NCI-H82 treated with DMSO at 0.1 percent for 48 hours (cell line): Measurements from ENCODE around the gene MICAL3.

Experiments
- DNase-seq: peaks from one replicate; lab custom pipeline; 2025; ENCODE audit not compliant: unreplicated experiment; lab: John Stamatoyannopoulos, UW

The MICAL3 gene

DNA sequence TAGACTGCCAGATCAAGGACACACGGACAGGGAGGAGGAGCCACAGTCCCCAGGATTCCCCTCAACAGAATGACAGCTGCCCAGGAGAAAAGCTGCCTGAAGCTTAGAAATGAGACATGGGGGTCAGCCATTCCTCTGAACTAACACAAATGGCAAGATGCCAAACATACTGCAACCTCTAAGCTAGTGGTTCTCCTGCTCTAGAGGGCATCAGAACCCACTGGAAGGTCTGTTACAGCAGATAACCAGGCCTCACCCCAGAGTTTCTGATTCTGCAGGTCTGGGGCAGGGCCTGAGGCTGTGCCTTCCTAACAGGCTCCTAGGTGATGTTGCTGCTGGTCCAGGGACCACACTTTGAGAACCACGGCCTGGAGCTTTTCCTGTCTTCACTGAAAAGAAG is 221.5 kb downstream of the MICAL3 start:
- no peak for DNase-seq

DNA sequence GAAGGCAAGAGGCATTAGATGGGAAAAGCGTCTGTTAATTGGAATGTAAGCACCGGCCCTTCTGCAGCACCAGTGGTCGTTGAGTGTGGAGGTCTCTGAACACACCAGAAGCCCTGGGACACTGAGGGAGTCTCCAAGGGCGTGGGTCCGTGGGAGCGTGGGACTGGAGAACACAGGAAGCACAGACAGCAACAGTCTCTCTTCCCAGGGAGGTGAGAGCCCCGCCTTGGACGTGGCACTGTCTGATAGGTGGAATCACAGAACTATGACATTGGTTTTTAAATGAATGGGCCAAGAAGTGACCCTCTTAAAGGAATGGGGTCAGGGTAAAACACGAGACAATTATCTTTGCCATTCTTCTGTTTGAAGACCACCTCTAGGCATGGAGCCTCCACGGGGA is 221.9 kb downstream of the MICAL3 start:
- no peak for DNase-seq

DNA sequence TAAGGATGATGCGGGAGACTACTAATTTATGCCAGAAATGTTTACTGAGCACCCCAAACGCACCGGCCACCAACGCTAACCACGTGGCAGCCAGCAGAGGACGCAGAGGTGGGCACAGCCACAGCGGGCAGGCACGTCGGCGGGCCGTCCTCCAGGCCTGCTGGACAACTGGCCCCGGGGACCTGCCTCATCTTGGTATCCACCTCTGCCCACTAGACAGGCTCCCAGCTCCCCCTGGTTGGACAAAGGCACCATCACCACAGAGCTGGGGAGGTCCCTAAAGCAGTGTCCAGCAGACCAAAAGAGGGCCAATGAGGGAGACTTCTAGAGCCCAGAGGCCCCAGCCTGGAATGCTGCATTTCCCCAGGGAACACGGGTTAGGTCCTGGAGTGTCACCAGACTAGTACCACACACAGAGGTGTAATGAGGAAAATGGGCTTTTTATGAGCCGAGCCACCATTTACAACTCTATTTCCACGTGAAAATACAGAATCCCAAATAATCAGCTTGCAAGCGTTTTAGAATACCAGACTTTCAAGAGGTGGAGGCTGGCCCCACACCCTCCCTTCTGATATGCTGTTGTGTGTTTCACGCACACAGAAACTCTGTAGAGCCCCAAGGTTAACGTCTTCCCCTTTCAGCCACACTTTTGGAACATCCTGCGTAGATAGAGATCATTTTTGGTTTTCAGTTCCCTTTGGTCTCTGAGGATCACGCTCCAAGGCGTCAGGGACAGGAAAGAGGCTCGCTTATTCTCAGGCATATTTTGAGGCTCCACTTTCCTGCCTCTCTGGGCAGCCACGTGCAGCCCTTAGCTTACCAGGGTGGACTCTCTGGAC is 226.4 kb downstream of the MICAL3 start:
- no peak for DNase-seq

DNA sequence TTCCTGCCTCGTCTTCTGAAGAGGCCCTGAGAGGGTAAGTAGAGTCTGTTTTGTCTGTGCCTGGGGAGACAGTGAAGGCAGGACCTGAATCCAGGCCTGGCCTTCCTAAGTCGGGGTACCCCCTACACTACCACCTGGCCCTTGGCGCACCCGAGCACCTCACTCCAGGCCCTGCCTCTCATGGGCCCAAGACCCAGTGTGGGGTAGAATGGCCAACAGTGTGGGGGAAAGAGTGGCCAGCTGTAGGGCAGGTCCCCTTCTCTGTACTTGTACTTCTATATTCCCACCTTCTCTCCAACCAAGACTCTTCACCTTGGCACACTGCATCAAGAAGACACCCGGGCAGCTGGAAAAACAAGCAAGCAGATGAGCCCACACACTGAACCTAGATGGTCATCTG is 227.7 kb downstream of the MICAL3 start:
- no peak for DNase-seq

DNA sequence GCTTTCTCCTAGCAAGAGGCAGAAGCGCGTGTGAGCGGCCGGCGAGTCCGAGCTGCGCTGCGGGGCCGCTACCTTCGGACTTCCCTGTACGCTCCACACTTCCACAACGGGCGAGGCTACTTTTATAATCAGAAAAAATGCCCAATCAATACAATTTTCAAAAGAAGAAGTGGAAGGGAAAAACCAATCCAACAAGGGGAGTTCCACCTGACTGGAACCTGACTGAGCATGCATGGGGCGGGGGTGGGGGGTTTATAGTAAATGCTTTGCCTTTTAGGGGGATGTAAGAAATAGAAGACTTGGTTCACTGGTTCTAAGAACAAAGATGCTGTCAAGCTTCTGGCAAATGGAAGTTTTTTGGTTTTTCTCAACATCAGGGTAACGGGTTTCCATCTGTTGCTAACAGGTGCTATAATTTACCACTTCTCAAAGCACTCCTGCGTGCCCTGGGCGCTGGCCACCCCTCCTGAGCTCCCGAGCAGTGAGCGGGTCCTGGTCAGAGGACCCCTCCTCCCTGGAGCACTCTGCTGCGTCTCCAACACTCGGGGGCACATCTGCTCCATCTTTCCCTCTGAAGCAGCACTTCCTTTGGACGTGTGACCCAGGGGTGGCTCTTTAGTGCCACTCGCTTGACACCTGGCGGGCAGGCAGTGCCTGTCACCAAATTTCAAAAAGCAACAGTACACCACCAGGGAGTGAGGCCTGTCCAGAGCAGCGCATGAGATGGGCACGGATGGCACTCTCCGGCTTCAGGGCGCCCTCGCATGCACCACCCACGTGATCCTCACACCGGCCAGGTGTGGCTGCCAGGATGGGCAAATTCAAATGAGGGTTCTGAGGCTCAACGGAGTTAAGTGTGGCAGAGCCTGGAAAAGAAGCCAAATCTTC is 228.5 kb downstream of the MICAL3 start:
- no peak for DNase-seq

DNA sequence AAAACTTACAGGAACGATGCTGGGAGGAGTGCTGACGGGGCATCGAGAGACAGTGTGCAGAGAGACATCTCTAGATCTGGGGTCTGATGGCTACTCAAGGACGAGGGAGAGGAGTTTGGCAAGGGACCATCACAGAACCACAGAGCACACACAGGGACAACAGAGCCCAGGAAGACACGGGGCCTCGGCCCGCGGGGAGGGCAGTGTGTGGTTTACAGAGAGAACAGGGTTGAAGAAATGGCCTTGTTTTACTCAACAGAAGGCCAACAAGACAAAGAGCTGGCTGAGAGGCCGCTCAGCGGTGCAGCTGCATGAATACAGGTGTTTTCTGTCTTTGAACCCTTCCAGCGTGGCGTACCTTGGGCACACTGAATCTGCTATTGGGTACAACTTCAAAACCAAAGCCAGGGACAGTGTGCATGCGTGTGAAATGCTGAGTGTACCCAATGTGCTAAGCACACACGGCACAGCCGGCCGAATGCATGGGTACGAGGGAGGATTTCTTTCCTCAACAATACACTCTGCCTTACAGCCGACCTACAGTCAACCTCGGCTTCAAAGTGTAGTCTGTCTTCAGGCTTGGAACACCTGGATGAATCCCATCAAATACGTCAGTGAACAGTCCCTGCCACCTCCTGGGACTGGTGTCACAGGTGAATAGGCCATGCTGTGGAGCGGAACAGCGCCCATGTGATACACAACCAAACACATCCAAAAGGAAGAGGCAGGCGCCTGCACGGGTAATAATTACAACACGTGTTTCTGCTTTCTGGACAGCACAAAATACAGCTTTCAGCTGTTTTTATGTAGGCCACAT is 229.4 kb downstream of the MICAL3 start:
- no peak for DNase-seq

DNA sequence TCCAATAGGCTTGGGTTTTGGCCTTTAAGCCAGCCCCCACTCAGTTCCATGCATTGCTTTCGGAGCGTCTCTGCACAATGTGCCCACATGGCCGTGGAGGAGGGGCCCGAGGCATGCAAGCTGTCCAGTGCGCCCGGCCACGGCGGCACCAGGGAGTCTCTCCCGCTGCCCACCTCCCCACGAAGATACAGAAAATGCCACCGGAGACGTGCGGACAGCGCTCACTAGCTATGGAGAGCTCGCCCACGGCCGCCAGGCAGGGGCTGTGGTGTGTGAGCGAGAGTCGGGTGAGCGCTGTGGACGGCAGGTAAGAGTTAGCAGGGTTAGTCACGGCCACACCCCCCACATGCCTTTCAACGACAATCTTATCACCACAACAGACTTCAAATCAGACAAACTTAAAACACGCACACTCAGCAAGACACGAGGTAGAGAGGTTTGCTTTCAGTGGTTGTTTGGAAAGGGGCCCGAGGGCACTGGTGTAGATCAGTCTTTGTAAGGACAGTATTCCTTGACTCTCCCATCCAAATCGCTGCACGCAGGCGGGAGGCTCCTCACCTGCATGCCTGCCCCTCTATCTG is 231.4 kb downstream of the MICAL3 start:
- no peak for DNase-seq

DNA sequence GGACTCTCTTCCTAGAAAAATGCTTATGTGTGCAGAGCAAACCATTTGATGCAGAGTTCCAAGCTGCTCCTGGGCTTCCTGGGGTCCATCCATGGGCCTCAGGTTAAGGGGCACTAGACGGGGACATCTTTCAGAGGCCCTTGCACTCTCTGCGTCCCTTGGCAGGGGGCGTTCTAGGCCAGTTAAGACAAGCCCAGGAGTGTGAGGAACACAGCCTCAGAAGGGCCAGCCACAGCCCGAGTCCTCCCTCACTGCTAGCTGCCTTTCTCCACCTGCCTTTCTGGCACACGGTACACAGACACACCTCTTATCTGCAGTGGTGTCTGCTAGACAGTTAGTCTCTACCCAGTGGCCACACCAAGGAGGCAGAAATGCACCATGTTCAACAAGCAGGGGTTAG is 232.1 kb downstream of the MICAL3 start:
- DNase-seq: no peak

DNA sequence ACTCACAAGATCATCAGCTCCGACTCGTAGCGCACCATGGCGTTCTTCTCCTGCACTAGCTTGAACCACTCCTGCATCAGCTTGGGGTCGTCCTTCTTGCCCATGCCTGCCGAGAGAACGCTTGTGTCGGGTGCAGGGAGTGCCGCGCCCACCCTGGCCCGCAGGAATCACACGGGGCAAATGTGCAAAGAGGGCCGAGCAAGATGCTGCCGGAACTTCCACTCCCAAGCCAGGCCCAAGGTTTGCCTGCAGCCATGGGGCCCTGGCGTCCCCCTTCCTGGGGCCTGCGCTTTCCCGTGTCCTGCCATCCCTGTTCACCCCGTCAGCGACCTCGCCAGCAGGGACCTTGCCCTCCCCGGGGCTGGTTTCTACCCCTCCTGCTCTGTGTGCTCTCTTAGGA is 233.2 kb downstream of the MICAL3 start:
- no peak for DNase-seq

DNA sequence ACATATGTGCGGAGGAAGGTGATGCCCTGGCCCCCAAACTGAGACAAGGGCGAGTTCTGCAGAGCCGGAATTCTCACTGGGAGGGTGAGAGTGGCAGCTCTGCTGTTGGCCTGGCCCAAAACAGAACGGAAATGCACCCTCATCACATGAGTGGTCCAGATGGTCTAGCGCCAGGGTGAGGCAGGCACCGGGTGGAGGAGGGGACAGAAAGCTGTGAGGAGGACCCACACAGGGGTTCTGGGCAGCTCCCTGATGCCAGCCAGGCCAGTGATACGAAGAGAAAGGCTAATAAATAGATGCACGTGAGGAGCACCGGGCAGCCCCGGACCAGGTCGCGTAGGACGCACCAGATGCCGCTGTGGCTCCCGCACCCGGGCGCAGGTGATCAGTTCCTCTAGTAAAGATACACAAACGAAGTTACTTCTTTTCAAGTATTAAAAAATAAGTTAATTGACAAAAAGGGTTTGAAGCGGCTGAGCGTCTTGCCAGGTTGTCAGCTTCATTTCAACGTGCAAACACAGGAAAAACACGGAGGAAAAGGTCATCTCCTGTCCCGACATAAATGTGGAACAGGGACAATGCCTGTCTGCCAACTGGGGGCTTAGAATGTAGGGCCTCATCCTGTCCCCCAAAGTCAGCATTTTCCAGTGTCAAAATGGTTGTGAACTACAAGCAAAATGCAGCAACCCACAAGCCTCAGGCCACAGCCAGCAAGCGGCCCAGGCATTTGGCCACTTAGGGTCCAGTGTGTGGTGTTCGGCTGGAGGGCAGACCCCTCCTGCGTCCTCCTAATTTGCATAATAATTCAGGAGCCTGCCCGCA is 234.8 kb downstream of the MICAL3 start:
- DNase-seq: no peak

DNA sequence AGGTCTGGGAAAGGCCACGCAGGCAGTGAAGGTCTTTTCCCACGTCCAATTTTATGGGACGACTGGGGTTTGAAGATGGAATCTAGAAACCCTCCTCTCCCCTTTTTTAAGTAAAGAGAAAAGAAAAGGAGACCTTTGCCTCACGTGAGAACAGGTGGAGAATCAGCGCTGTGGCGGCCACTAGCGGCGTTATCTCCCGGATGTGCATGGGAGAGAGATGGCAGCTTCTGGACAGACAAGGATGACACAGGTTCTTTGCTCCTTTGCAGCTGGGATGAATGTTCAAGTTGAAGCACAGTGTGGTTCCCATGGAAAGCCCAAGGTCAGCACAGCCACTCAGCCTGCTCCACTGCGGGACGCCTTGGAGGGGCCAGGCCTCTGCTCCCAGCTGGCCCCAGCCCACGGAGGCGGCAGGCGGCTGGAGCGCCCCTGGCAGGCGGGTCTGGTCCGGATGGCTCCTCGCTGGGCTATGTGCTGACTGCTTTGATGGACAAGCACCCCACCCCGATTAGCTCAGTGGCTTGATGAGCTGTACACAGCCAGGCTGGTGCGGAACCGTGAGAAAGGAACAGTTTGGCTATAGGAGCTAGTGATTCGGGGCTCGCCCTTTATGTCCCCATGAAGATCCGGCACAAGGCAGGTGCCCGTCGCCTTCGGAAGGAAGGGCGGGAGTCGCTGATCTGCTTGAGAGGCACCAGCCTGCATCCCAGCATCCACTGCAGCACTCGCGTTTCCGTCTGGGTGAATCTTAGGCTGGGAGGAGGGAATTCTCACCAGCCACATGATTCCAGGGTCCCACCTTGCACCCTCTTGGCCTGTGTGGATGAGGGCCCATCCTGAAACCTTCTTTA is 235.6 kb downstream of the MICAL3 start:
- DNase-seq: no peak

DNA sequence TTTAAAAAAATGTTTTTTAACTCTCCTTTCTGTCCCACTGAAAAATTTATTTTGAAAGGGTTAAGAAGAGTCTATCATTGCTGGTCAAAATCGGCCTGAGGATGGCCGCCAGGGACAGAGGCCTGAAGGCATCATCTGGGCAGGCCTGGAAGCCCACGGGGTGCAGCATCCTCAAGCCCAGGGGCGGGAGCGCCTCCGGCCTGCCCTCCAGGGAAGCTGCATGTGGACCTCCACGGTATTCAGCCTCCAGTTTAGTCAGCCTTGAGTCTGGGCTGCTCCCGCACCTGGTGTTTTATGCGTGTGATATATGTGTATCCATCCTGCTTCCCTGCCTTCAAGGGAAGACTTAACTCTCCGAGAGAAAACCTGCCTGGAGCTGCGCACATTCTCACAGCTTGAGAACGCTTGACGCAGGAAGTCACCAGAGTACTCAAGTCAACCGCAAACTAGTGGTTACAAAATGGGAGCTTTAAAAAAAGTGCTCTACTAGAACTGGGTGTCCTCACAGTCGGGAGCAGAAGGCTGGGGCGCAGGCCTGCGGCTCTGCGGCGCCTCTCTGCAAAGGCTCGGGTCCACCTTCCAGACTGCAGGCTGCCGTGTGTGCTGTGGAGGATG is 236.5 kb downstream of the MICAL3 start:
- no peak for DNase-seq

DNA sequence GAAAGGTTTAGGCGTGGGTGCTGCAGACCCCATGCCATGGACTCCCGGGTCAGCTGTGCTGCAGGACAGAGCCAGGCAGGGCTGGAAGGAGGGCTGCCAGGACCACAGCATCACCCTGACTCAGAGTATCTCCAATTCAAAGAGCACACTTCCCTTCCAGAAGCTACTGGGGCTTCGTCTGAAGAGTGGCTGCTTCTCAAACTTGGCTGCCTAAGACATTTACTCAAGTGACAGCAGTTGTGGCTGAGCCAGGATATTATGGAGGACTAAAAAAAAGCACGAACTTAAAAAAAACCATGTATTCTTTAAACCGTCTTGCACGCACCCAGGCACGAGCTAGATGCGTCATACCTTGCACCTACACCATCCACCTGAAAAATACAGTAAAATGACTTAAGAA is 237.1 kb downstream of the MICAL3 start:
- DNase-seq: no peak

DNA sequence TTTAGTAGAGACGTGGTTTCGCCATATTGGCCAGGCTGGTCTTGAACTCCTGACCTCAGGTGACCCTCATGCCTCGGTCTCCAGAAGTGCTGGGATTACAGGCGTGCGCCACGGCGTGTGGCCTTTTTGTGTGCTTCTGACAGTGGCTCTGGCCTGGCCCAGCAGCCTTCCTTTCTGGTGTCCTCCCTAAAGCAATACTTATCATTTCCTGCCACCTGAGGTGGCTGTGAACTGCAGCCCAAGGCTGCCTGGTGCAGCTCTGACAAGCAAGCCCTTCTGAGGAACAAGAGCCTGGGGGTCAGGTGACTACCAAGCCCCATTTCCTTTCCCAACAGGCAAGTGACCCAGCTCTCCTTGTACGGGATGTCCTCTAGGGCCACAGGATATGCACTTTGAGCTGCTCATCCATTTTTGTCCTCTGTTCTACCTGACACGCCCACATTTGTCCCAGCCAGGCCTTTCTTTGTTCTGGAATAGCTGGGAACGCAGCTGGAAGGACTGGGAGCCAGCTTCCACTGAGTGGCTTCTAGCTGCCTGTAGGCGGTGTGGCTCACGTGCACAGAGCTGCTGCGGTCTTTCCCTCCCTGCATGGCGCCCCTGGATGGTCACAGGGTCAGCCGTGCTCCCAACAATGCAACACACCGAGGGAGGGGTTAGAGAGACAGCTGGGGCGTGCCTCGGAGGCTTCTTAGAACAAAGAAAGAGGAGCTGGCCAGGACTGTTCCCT is 237.8 kb downstream of the MICAL3 start:
- DNase-seq: no peak

DNA sequence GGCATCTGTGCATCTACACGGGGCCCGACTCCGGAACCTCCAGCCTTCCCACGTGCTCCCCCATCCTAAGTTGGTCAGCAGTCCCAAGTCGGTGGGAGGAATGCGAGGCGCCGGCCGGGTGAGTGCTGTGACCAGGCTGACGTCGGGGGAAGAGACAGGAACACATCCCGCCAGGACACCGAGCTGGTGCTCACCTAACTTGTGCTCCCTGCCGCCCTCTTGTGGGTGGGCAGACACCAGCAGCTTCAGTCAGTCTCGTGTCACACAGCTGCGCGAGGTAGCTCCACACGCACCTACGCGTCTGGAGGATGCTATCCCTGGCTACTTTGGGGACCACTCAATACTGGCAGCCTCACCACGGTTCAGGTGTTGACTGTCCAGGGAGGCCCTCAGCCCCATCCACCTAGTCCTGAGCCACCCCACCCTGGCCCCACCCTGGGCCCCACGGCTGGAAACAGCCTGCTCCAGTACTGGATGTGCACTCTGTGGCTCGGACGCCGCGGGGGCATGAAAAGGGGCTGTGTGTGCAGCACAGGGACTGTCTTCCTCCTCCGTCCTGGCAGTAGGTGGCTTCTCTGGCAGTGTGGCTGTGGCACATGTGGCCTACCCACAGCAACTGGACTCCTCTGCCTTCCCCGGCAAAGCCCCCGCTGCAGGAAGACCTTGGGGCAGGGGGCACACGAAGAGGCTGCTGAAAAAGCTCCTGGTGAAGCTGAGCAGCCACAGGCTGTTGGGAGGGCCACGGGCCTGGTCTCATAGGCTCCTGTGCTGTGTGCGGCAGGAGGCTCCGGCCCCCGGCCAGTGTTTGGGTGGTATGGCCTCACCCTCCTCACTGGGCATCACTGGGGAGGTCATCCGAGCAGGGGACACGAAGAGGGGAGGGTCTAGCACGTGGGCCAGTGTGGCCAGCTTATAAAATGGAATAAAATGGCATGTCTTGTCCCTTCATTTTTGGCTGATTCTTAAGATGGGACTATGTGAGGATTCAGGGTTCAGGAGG is 238.9 kb downstream of the MICAL3 start:
- DNase-seq: no peak

DNA sequence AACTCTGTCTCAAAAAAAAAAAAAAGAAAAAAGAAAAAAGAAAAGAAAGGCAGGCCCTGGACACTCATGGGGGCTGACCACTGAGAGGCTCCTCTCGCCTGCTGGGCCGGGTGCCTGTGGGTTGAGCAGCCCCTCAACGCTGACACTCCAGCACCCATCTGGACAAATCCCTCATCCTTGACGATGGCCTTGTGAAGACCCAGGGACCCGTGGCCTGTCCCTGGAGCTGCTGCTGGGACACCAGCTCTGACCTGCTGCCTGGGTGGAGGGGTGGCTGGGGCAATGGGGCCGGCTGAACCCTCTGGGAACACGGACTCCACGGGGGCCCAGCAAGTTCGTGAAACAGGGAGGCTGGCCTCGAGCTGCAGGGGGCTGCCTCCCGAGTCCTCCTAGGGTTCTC is 239.6 kb downstream of the MICAL3 start:
- no peak for DNase-seq
